Small intestine (tissue), 7 donors: ENCODE data around the gene SPATA13. TPM values are rescaled to one million over a fixed set of nuclear protein-coding genes. Genes with fewer than 3 reads are reported as not detected.

Experiments
- DNase-seq, 2 donors: peaks; one replicate each; pipeline versions ENCODE4 v3.0.0 to v3.0.0-alpha.2; 2013
- FAIRE-seq: peaks from 2 replicates; lab custom pipeline; 2012; peaks lifted over from hg19 to GRCh38; lab: Jason Lieb, UNC
- H3K27ac ChIP-seq, 3 donors: one replicate each; pipeline ENCODE4 v1.5.1; 2013; ENCODE audit warnings: low read length in 2 of 3, mild to moderate bottlenecking in 2 of 3, control low read depth in 1 of 3, inconsistent platforms in 1 of 3, low read depth in 1 of 3, moderate library complexity in 1 of 3
- H3K27me3 ChIP-seq, 3 donors: one replicate each; pipeline ENCODE4 v1.6.1; 2013; ENCODE audit warnings: low read length in 3 of 3, inconsistent platforms in 1 of 3; ENCODE audit not compliant: control insufficient read depth in 3 of 3, insufficient read depth in 3 of 3
- H3K36me3 ChIP-seq, 3 donors: one replicate each; pipeline ENCODE4 v1.6.1; 2013; ENCODE audit warnings: low read length in 3 of 3, inconsistent platforms in 1 of 3, low read depth in 1 of 3, mild to moderate bottlenecking in 1 of 3, moderate library complexity in 1 of 3; ENCODE audit not compliant: control insufficient read depth in 3 of 3, insufficient read depth in 2 of 3
- H3K4me1 ChIP-seq, 3 donors: one replicate each; pipeline ENCODE4 v1.6.1; 2013; ENCODE audit warnings: low read length in 2 of 3, inconsistent platforms in 1 of 3, low read depth in 1 of 3, mild to moderate bottlenecking in 1 of 3, moderate library complexity in 1 of 3; ENCODE audit not compliant: control insufficient read depth in 3 of 3, insufficient read depth in 2 of 3
- H3K4me3 ChIP-seq, 3 donors: one replicate each; pipeline ENCODE4 v1.5.1; 2013; ENCODE audit warnings: low read length in 3 of 3, control low read depth in 1 of 3, inconsistent platforms in 1 of 3, low read depth in 1 of 3, mild to moderate bottlenecking in 1 of 3, moderate library complexity in 1 of 3
- H3K9me3 ChIP-seq, 2 donors: one replicate each; pipeline ENCODE4 v1.6.1; 2013; ENCODE audit warnings: low read depth in 1 of 2, low read length in 1 of 2; ENCODE audit not compliant: control insufficient read depth in 2 of 2, insufficient read depth in 1 of 2
- whole genome bisulfite sequencing, 3 donors: extraction: QIAGEN DNeasy Blood & Tissue Kit; methylation state at CpG; one replicate each; pipeline ENCODE4 v1.1.7; 2013; 5-methylcytosine and 5-hydroxymethylcytosine counted together
- polyA plus RNA-seq, 4 donors: library from polyadenylated mRNA; stranded (reverse) in 3 of 4; unstranded in 1 of 4; fragments of 200-250 nt in 3 of 4; fragments of 120-200 nt in 1 of 4; gene quantifications; one replicate each; pipeline versions ENCODE4 v1.2.1 to v1.2.3, GENCODE V29; 2013
- donor health status: healthy with polysubstance abuse.
- donor health status: control.
- donor health status: control.
- donor health status: Bipolar disorder and iron deficiency.
- donor health status: healthy.

SPATA13 gene
- polyA plus RNA-seq, 4 donors: 10.0 to 57.0 (median 15.0) TPM

DNA sequence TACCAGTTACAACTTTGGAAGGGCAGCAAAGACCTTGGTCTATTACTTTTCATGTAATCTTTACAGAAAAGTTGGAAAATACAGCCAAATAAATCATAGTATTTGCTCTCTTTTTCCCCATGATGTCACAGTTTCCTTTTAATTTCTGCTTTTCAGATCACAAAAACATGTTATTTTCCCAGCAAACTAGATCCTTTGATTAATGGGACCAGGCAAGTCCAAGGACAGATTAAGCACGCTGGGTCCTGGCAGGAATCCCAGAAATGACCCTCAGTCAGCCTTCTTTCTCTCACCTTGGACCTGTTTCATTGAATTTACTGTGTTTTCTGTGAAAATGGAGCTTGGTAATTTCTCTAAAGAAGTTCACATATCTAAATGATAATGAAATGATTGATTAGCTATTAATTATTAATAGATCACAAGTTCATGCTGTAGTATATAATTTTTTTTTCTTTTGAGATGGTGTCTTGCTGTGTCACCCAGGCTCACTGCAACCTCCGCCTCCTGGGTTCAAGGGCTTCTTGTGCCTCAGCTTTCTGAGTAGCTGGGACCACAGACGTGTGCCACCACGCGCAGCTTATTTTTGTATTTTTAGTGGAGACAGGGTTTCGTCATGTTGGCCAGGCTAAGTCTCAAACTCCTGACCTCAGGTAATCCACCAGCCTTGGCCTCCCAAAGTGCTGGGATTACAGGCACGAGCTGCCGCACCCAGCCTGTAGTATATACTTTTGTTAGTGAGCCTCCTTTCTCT, 16.0 kb downstream of the SPATA13 start:
- WGBS, 3 donors: 43 to 75% (median 57%) methylated on average over 8 of the region's 8 CpGs
- Histone ChIP-seq H3K4me3 (no peak overlapping the region), H3K9me3 (no peaks in the 10 kb centered on the region), H3K27ac (peak overlapping the region in 2 of 3 donors; percentile 31 to 55), H3K36me3 (peaks cover 0 to 4% (median 0%) of the 10 kb centered on the region in 3 donors), H3K27me3 (no peaks in the 10 kb centered on the region), H3K4me1 (peaks cover 2 to 8% (median 3%) of the 10 kb centered on the region in 3 donors)
- DNase-seq (peak in 1 of 2 donors; percentile 46), FAIRE-seq (no peak)

- no peak for DNase-seq
- WGBS, 3 donors: 77 to 97% (median 86%) methylated on average over 2 of the region's 2 CpGs
- FAIRE-seq: no peak
- Histone ChIP-seq H3K36me3 (no peaks in the 10 kb centered on the region), H3K4me3 (no peak overlapping the region), H3K4me1 (peaks cover 3 to 33% (median 4%) of the 10 kb centered on the region in 3 donors), H3K27me3 (no peaks in the 10 kb centered on the region), H3K27ac (no peak overlapping the region), H3K9me3 (no peaks in the 10 kb centered on the region)
Measured at GRCh38 chr13:24178847-24179485, 18.4 kb downstream of the SPATA13 start.

DNA sequence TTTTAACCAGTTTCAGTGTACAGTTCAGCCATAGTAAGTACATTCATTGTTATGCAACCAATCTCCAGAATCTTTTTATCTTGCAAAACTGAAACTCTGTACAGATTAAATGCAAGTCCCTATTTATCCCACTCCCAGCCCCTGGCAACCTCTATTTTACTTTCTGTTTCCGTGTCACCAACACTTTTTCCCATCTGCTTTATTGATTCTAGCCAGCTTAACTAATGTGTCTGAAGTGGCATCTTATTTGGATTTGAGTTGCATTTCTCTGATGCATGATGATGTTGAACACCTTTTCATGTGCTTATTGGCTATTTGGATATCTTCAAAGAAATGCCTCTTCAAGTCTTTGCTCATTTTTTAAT, 18.9 kb downstream of the SPATA13 start:
- peaks cover 3 to 36% (median 4%) of the 10 kb centered on the region in 3 donors for H3K4me1 ChIP-seq
- H3K36me3 ChIP-seq: no peaks in the 10 kb centered on the region
- H3K9me3 ChIP-seq: no peaks in the 10 kb centered on the region
- WGBS, 3 donors: 16 to 34% (median 26%) methylated on average over 1 of the region's 1 CpG
- no peak overlapping the region for H3K4me3 ChIP-seq
- FAIRE-seq: no peak
- H3K27me3 ChIP-seq: no peaks in the 10 kb centered on the region
- no peak overlapping the region for H3K27ac ChIP-seq
- DNase-seq: no peak

DNA sequence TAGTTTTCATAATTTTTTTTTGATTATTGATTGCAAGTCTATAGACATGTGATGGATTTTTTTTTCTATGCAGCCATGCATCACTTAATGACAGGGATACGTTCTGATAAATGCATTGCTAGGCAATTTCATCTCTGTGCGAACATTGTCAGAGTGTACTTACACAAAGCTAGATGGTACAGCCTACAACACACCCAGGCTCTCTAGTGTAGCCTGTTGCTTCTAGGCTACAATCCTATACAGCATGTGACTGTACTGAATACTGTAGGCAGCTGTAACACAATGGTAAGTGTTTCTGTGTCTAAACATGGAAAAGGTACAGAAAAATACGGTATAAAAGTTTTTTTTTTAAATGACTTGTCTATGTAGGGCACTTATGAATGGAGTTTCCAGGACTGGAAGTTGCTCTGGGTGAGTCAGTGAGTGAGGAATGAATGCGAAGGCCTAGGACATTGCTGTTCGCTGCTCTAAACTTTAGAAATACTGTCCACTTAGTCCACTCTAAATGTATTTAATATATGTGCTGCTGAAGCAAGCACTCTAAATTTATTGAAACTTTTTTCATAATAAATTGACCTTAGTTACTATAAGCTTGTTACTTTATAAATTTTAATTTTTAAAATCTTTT, 20.3 kb downstream of the SPATA13 start:
- no peak overlapping the region for H3K4me3 ChIP-seq
- H3K27ac ChIP-seq: no peak overlapping the region
- FAIRE-seq (peak; percentile 61), DNase-seq (no peak)
- H3K36me3 ChIP-seq: no peaks in the 10 kb centered on the region
- no peaks in the 10 kb centered on the region for H3K9me3 ChIP-seq
- WGBS, 3 donors: 74 to 85% (median 77%) methylated on average over 5 of the region's 5 CpGs
- H3K4me1 ChIP-seq: peaks cover 0 to 45% (median 4%) of the 10 kb centered on the region in 3 donors
- H3K27me3 ChIP-seq: no peaks in the 10 kb centered on the region

GRCh38 chr13:24181991-24182702, 21.6 kb downstream of the SPATA13 start:
- Histone ChIP-seq H3K9me3 (no peaks in the 10 kb centered on the region), H3K27ac (peak overlapping the region; percentile 17 to 98 (median 18)), H3K36me3 (no peaks in the 10 kb centered on the region), H3K4me1 (peaks cover 0 to 38% (median 5%) of the 10 kb centered on the region in 3 donors), H3K4me3 (no peak overlapping the region), H3K27me3 (no peaks in the 10 kb centered on the region)
- 54 to 69% (median 67%) methylated on average over 4 of the region's 4 CpGs for WGBS, 3 donors
- DNase-seq: peak in 1 of 2 donors; percentile 28
- FAIRE-seq: no peak

- H3K27me3 ChIP-seq: no peaks in the 10 kb centered on the region
- peaks cover 0 to 38% (median 5%) of the 10 kb centered on the region in 3 donors for H3K4me1 ChIP-seq
- no peak for DNase-seq
- H3K4me3 ChIP-seq: no peak overlapping the region
- no peaks in the 10 kb centered on the region for H3K36me3 ChIP-seq
- WGBS, 3 donors: 31 to 69% (median 34%) methylated on average over 3 of the region's 3 CpGs
- FAIRE-seq: no peak
- H3K9me3 ChIP-seq: no peaks in the 10 kb centered on the region
- H3K27ac ChIP-seq: peak overlapping the region; percentile 18 to 98 (median 27)
Measured at GRCh38 chr13:24182703-24183081, 22.2 kb downstream of the SPATA13 start.

DNA sequence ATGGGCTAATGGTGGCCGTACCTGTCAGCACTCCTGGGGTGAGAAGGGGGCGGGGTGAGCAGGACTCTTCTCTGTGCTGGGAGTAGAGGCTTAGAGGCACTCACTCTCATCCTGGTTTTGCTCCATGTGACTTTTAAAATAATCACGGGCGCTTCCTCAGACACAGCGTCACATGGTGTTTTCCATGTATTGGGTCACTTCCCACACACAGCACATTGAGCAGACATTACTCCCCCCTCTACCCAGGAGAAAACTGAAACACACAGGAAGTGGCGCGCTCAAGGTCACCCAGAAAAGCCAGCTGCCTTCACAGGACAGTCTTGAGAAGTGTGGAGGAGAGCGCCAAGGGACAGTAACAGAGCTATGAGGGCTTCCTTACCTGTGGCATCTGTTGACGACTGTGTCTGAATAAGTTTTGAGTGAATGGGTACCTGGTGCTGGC, 23.2 kb downstream of the SPATA13 start:
- FAIRE-seq (no peak), DNase-seq (peak; percentile 69 to 84)
- peak overlapping the region; percentile 87 to 98 (median 92) for H3K27ac ChIP-seq
- no peaks in the 10 kb centered on the region for H3K27me3 ChIP-seq
- H3K36me3 ChIP-seq: no peaks in the 10 kb centered on the region
- peaks cover 0 to 38% (median 5%) of the 10 kb centered on the region in 3 donors for H3K4me1 ChIP-seq
- WGBS, 3 donors: 17 to 64% (median 30%) methylated on average over 9 of the region's 9 CpGs
- H3K4me3 ChIP-seq: peak overlapping the region in 1 of 3 donors; percentile 15
- no peaks in the 10 kb centered on the region for H3K9me3 ChIP-seq
